Endothelial cell of umbilical vein (primary cell): ENCODE results near the gene GTF3C1. TPM values are rescaled to one million over a fixed set of nuclear protein-coding genes. Genes with fewer than 3 reads are reported as not detected.

Source experiments
- BruUV-seq: library from RNA; stranded (reverse); fragments of 400-500 nt; replicated peaks from 2 replicates; lab custom pipeline; 2021; lab: Mats Ljungman, UMichigan
- CTCF ChIA-PET: fragments of 300-600, 350-600 bp; sonication (Branson Sonifier 250); formaldehyde crosslinking; loops from one replicate; lab custom pipeline; 2021; ENCODE audit warnings: antibody characterized with exemption, inconsistent platforms; lab: Charles Lee
- POLR2A ChIA-PET: fragments of 300-600, 350-600 bp; sonication (Branson Sonifier 250); formaldehyde crosslinking; loops from one replicate; lab custom pipeline; 2021; ENCODE audit warnings: antibody characterized with exemption, inconsistent platforms; lab: Charles Lee
- DNase-seq: peaks from one replicate; pipeline ENCODE4 v3.0.0-alpha.2; 2011; ENCODE audit warnings: low read depth, low spot score
- FAIRE-seq: peaks from 2 replicates; lab custom pipeline; 2011; peaks lifted over from hg19 to GRCh38; lab: Jason Lieb, UNC
- H2AFZ ChIP-seq: 2 replicates; pipeline ENCODE4 v1.6.0; 2012; ENCODE audit warnings: low read depth, low read length, control low read depth, inconsistent platforms
- H3K27ac ChIP-seq: 2 replicates; pipeline ENCODE4 v1.5.1; 2011; ENCODE audit warnings: low read depth, mild to moderate bottlenecking, control low read depth, low read length, moderate library complexity; ENCODE audit not compliant: insufficient read depth
- H3K27me3 ChIP-seq, 2 experiments: 2 replicates each; pipeline versions ENCODE4 v1.6.0 to v1.6.1; 2011; ENCODE audit warnings: low read length in 2 of 2, mixed read lengths in 1 of 2; ENCODE audit not compliant: control insufficient read depth in 2 of 2, insufficient read depth in 2 of 2
- H3K36me3 ChIP-seq, 2 experiments: 2 replicates in 1 of 2; 3 replicates in 1 of 2; pipeline ENCODE4 v1.5.1; 2011; ENCODE audit warnings: low read length in 2 of 2, mild to moderate bottlenecking in 1 of 2, moderate library complexity in 1 of 2; ENCODE audit not compliant: control insufficient read depth in 2 of 2, insufficient read depth in 2 of 2; ENCODE audit errors: extremely low read depth in 1 of 2
- H3K4me1 ChIP-seq: 3 replicates; pipeline ENCODE4 v1.5.1; 2011; ENCODE audit warnings: mild to moderate bottlenecking, low read length; ENCODE audit not compliant: control insufficient read depth, insufficient read depth; ENCODE audit errors: extremely low read depth
- H3K4me2 ChIP-seq: 2 replicates; pipeline ENCODE4 v1.6.1; 2011; ENCODE audit warnings: low read length, control low read depth, mixed read lengths; ENCODE audit not compliant: insufficient read depth
- H3K4me3 ChIP-seq, 3 experiments: fragments of 200-600 bp in 1 of 3; sonication (generic), shearing (Covaris generic) in 1 of 3; replicated peaks in 1 of 3; 2 replicates each; pipeline ENCODE4 v1.5.1; 2011 to 2016; ENCODE audit warnings: control low read depth in 3 of 3, low read length in 3 of 3, mild to moderate bottlenecking in 2 of 3, inconsistent platforms in 1 of 3, low read depth in 1 of 3, moderate library complexity in 1 of 3; ENCODE audit not compliant: insufficient read depth in 1 of 3
- H3K79me2 ChIP-seq: 2 replicates; pipeline ENCODE4 v1.6.0; 2012; ENCODE audit warnings: low read length, inconsistent platforms; ENCODE audit not compliant: control insufficient read depth, insufficient read depth
- H3K9ac ChIP-seq: replicated peaks from 2 replicates; pipeline ENCODE3; 2011; ENCODE audit warnings: low read length, control low read depth; ENCODE audit not compliant: insufficient read depth; ENCODE audit errors: extremely low read depth
- H3K9me1 ChIP-seq: replicated peaks from 3 replicates; pipeline ENCODE4 v1.6.0; 2011; ENCODE audit warnings: mild to moderate bottlenecking, low read length; ENCODE audit not compliant: control insufficient read depth, insufficient read depth; ENCODE audit errors: extremely low read depth
- H3K9me3 ChIP-seq: replicated peaks from 2 replicates; pipeline ENCODE4 v1.5.1; 2012; ENCODE audit warnings: low read length, inconsistent platforms; ENCODE audit not compliant: control insufficient read depth, insufficient read depth
- H4K20me1 ChIP-seq: replicated peaks from 2 replicates; pipeline ENCODE3; 2011; ENCODE audit warnings: mild to moderate bottlenecking, low read length; ENCODE audit not compliant: control insufficient read depth, insufficient read depth; ENCODE audit errors: extremely low read depth
- EZH2 ChIP-seq: IDR thresholded peaks from 2 replicates; pipeline ENCODE4 v1.6.1; 2012; ENCODE audit warnings: borderline replicate concordance, low read depth, mild to moderate bottlenecking, moderate library complexity, low read length, inconsistent platforms; ENCODE audit not compliant: severe bottlenecking
- FOS ChIP-seq: IDR thresholded peaks from 2 replicates; pipeline ENCODE4 v1.6.1; 2011; ENCODE audit warnings: mild to moderate bottlenecking, low read length, moderate library complexity, borderline replicate concordance; ENCODE audit not compliant: insufficient read depth
- GATA2 ChIP-seq: IDR thresholded peaks from 2 replicates; pipeline ENCODE4 v1.7.0; 2011; ENCODE audit warnings: low read depth, mild to moderate bottlenecking, moderate library complexity, mixed read lengths, low read length; ENCODE audit not compliant: insufficient read length, insufficient read depth
- JUN ChIP-seq: IDR thresholded peaks from 2 replicates; pipeline ENCODE4 v1.6.1; 2011; ENCODE audit warnings: borderline replicate concordance, low read depth; ENCODE audit not compliant: insufficient read length, insufficient read depth
- MYC ChIP-seq: IDR thresholded peaks from one replicate; pipeline ENCODE4 v1.6.1; 2011; ENCODE audit warnings: mild to moderate bottlenecking, low read depth, low read length
- POLR2A ChIP-seq: IDR thresholded peaks from 2 replicates; pipeline ENCODE4 v1.6.1; 2012; ENCODE audit warnings: low read depth, mild to moderate bottlenecking, control low read depth, low read length
- POLR2AphosphoS5 ChIP-seq: IDR thresholded peaks from 2 replicates; pipeline ENCODE4 v1.6.1; 2012; ENCODE audit warnings: low read depth, mild to moderate bottlenecking, control low read depth, low read length, moderate library complexity; ENCODE audit not compliant: insufficient read depth
- dilution Hi-C: fragments of 300-500 bp; cut with MboI; formaldehyde crosslinking; loops from one replicate; pipeline ENCODE4 v1.15.0; 2019; ENCODE audit warnings: low sequenced_read_pairs; ENCODE audit not compliant: extremely low pct_ligation_motif_present
- intact Hi-C: fragments of 100-400 bp; cut with micrococcal nuclease; formaldehyde crosslinking; loops from one replicate; pipeline ENCODE4 v1.10.0; 2022
- polyA plus RNA-seq, 4 experiments: library from polyadenylated mRNA; depleted of rRNA in 3 of 4; stranded (reverse) in 3 of 4; unstranded in 1 of 4; fragments of >200 nt; gene quantifications; 2 replicates each; pipeline versions ENCODE4 v1.2.1 to v1.2.3, GENCODE V29; 2011 to 2012; ENCODE audit warnings: missing spikeins in 1 of 4
- total RNA-seq: library from RNA; stranded (reverse); gene quantifications from 2 replicates; pipeline ENCODE4 v1.2.3, GENCODE V29; 2021
- TF ChIP-seq, protein P1 (sequence below), 2 donors: IDR thresholded peaks; 1 replicate in 1 of 2; 2 replicates in 1 of 2; pipeline ENCODE4 v1.5.1; 2011; ENCODE audit warnings: low read length in 2 of 2, mild to moderate bottlenecking in 2 of 2, moderate library complexity in 2 of 2, control low read depth in 1 of 2, inconsistent platforms in 1 of 2, low read depth in 1 of 2; ENCODE audit not compliant: insufficient read depth in 1 of 2; ENCODE audit errors: extremely low read depth in 1 of 2
- TF ChIP-seq, protein P2 (sequence below): IDR thresholded peaks from 2 replicates; pipeline ENCODE4 v1.6.1; 2011; ENCODE audit not compliant: insufficient read depth, insufficient read length

Gene GTF3C1
- total and polyA plus RNA-seq, 2 donors (not counting 3 experiments of a cell fraction or from before 2014, with no cell fraction given), result 58.1 to 86.1 TPM

DNA sequence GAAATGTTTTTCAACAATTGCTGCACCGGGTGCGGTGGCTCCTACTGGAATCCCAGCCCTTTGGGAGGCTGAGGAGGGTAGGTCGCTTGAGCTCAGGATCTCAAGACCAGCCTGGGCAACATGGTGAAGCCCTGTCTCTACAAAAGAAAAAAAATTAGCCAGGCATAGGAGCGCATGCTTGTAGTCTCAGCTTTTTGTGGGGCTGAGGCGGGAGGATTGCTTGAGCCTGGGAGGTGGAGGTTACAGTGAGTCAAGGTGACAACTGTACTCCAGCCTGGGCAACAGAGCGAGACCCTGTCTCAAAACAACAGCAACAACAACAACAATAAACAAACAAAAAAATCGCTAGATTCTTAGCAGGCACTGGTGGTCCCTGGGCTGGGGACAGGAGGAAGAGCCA lies 119.2 kb downstream of the GTF3C1 start:
- ChIA-PET CTCF (interaction anchor here (1.1 kb wide), 2 partner anchors 14 to 320 kb away, joined by 3 read pairs; no protein-coding TSS in a partner anchor), POLR2A (no interaction called here)
- H3K9me1 ChIP-seq, result no peaks in the 10 kb centered on the region
- dilution Hi-C loops (no loop called here), intact Hi-C loops (no loop called here)
- no peak overlapping the region for H3K27ac ChIP-seq
- TF ChIP-seq, protein P1, sequence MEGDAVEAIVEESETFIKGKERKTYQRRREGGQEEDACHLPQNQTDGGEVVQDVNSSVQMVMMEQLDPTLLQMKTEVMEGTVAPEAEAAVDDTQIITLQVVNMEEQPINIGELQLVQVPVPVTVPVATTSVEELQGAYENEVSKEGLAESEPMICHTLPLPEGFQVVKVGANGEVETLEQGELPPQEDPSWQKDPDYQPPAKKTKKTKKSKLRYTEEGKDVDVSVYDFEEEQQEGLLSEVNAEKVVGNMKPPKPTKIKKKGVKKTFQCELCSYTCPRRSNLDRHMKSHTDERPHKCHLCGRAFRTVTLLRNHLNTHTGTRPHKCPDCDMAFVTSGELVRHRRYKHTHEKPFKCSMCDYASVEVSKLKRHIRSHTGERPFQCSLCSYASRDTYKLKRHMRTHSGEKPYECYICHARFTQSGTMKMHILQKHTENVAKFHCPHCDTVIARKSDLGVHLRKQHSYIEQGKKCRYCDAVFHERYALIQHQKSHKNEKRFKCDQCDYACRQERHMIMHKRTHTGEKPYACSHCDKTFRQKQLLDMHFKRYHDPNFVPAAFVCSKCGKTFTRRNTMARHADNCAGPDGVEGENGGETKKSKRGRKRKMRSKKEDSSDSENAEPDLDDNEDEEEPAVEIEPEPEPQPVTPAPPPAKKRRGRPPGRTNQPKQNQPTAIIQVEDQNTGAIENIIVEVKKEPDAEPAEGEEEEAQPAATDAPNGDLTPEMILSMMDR (IDR thresholded peaks at IDR 0.05; ENCODE audit: extremely low read depth in 1 of 2, insufficient read depth in 1 of 2, low read depth in 1 of 2, low read length in 2 of 2), result no peak
- TF ChIP-seq MYC, result no peak
- no peak overlapping the region for H2AFZ ChIP-seq
- H3K4me3 ChIP-seq, result no peak overlapping the region
- no peaks in the 10 kb centered on the region for H4K20me1 ChIP-seq
- no peaks in the 10 kb centered on the region for H3K4me1 ChIP-seq
- no peaks in the 10 kb centered on the region for H3K36me3 ChIP-seq
- FAIRE-seq, result no peak
- H3K9ac ChIP-seq, result no peak overlapping the region
- no peaks in the 10 kb centered on the region for H3K27me3 ChIP-seq
- no peaks in the 10 kb centered on the region for H3K9me3 ChIP-seq
- H3K4me2 ChIP-seq, result no peak overlapping the region
- DNase-seq, result no peak
- BruUV-seq, result no TSS peak
- H3K79me2 ChIP-seq, result no peaks in the 10 kb centered on the region

DNA sequence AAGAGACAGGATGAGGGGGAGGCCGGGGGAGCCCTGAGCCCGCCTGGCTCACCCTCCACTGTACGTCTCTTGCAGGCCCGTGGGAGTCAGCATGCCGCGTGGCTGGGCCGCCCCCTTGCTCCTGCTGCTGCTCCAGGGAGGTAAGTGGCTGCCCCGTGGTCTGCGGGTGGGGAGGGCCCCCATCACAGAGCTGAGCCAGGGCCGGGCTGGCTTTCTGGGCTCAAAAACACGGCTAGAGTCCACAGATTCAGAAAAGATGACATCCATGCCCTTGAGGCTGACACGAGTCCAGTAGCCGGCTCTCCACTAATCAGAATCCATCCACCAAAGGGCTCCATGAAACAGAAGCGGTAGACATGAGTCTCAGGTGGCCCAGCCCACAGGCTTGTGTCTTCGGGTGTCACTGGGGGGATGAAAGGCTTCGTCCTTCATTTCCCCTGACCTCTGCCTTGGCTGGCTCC lies 119.7 kb downstream of the GTF3C1 start:
- POLR2A ChIA-PET, result no interaction called here

More for the DNA sequence above, 119.7 kb downstream of the GTF3C1 start:
- Histone ChIP-seq H3K4me1 (no peaks in the 10 kb centered on the region), H3K79me2 (no peaks in the 10 kb centered on the region), H4K20me1 (no peaks in the 10 kb centered on the region), H3K9me3 (no peaks in the 10 kb centered on the region), H2AFZ (no peak overlapping the region), H3K27me3 (no peaks in the 10 kb centered on the region), H3K4me3 (no peak overlapping the region), H3K4me2 (no peak overlapping the region), H3K27ac (no peak overlapping the region), H3K9me1 (no peaks in the 10 kb centered on the region), H3K9ac (no peak overlapping the region), H3K36me3 (no peaks in the 10 kb centered on the region)
- CTCF ChIA-PET, result interaction anchor here (1.1 kb wide), 1 partner anchor 320 kb away, joined by 3 read pairs; no protein-coding TSS in a partner anchor
- FAIRE-seq (no peak), DNase-seq (no peak)
- no TSS peak for BruUV-seq
- no peak for TF ChIP-seq MYC
- TF ChIP-seq, protein P1 (IDR thresholded peaks at IDR 0.05; ENCODE audit: extremely low read depth in 1 of 2, insufficient read depth in 1 of 2, low read depth in 1 of 2, low read length in 2 of 2), result no peak
- no peak for TF ChIP-seq POLR2A
- no peak for TF ChIP-seq GATA2
- no peak for TF ChIP-seq JUN
- no peak for TF ChIP-seq POLR2AphosphoS5
- no peak for TF ChIP-seq FOS
- TF ChIP-seq EZH2, result no peak
- TF ChIP-seq, protein P2, sequence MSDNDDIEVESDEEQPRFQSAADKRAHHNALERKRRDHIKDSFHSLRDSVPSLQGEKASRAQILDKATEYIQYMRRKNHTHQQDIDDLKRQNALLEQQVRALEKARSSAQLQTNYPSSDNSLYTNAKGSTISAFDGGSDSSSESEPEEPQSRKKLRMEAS, result no peak
- dilution Hi-C loops (no loop called here), intact Hi-C loops (no loop called here)
